ENCODE data around the gene RAD18. TPM values are rescaled to one million over a fixed set of nuclear protein-coding genes. Genes with fewer than 3 reads are reported as not detected.

RAD18 gene
- total RNA-seq, 3 donors from 2014 or later (not counting 1 experiment from before 2014, with no cell fraction given) = 19.8 to 23.3 (median 22.5) TPM

GRCh38 chr3:8981296-8981695 is 18.0 kb upstream of the RAD18 start:
- WGBS (ENCODE audit: insufficient coverage) = 81% methylated on average over 9 of the region's 9 CpGs
- TF ChIP-seq, protein P1, sequence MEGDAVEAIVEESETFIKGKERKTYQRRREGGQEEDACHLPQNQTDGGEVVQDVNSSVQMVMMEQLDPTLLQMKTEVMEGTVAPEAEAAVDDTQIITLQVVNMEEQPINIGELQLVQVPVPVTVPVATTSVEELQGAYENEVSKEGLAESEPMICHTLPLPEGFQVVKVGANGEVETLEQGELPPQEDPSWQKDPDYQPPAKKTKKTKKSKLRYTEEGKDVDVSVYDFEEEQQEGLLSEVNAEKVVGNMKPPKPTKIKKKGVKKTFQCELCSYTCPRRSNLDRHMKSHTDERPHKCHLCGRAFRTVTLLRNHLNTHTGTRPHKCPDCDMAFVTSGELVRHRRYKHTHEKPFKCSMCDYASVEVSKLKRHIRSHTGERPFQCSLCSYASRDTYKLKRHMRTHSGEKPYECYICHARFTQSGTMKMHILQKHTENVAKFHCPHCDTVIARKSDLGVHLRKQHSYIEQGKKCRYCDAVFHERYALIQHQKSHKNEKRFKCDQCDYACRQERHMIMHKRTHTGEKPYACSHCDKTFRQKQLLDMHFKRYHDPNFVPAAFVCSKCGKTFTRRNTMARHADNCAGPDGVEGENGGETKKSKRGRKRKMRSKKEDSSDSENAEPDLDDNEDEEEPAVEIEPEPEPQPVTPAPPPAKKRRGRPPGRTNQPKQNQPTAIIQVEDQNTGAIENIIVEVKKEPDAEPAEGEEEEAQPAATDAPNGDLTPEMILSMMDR (IDR thresholded peaks at IDR 0.05) = no peak
- no peak for ATAC-seq

GRCh38 chr3:8980756-8981257 is 17.5 kb upstream of the RAD18 start:
- Histone ChIP-seq H3K27me3 (ENCODE audit: control insufficient read depth, insufficient read depth, low read length) (no peaks in the 10 kb centered on the region), H3K4me3 (ENCODE audit: low read length) (no peak overlapping the region), H3K4me1 (ENCODE audit: control insufficient read depth, insufficient read depth, low read length) (no peaks in the 10 kb centered on the region), H3K27ac (ENCODE audit: low read length) (no peak overlapping the region), H3K36me3 (ENCODE audit: control insufficient read depth, insufficient read depth, low read length) (no peaks in the 10 kb centered on the region), H3K9me3 (ENCODE audit: control insufficient read depth, insufficient read depth, low read length) (no peaks in the 10 kb centered on the region)
- TF ChIP-seq, protein P1 (IDR thresholded peaks at IDR 0.05) = no peak
- Mint-ChIP-seq H3K9me3 (peaks cover 2% of the 10 kb centered on the region in 2 donors), H3K4me3 (no peak overlapping the region), H3K36me3 (no peaks in the 10 kb centered on the region), H3K27ac (no peak overlapping the region), H3K4me1 (no peaks in the 10 kb centered on the region), H3K27me3 (ENCODE audit: low read depth in 2 of 2) (peaks cover 14 to 19% of the 10 kb centered on the region in 2 donors)
- ATAC-seq = no peak
- 83% methylated on average over 6 of the region's 6 CpGs for WGBS (ENCODE audit: insufficient coverage)
- intact Hi-C loops (cut with micrococcal nuclease) = no loop called here
- DNase-seq = no peak

More at GRCh38 chr3:8981296-8981695, 18.0 kb upstream of the RAD18 start:
- no peak for DNase-seq
- no peaks in the 10 kb centered on the region for H3K4me1 Mint-ChIP-seq
- Histone ChIP-seq H3K4me1 (ENCODE audit: control insufficient read depth, insufficient read depth, low read length) (no peaks in the 10 kb centered on the region), H3K27me3 (ENCODE audit: control insufficient read depth, insufficient read depth, low read length) (no peaks in the 10 kb centered on the region), H3K4me3 (ENCODE audit: low read length) (no peak overlapping the region), H3K36me3 (ENCODE audit: control insufficient read depth, insufficient read depth, low read length) (no peaks in the 10 kb centered on the region), H3K27ac (ENCODE audit: low read length) (no peak overlapping the region), H3K9me3 (ENCODE audit: control insufficient read depth, insufficient read depth, low read length) (no peaks in the 10 kb centered on the region)
- intact Hi-C loops (cut with micrococcal nuclease) = no loop called here
- peaks cover 2% of the 10 kb centered on the region in 2 donors for H3K9me3 Mint-ChIP-seq
- H3K27ac Mint-ChIP-seq = no peak overlapping the region
- peaks cover 14 to 19% of the 10 kb centered on the region in 2 donors for H3K27me3 Mint-ChIP-seq (ENCODE audit: low read depth in 2 of 2)
- H3K4me3 Mint-ChIP-seq = no peak overlapping the region
- no peaks in the 10 kb centered on the region for H3K36me3 Mint-ChIP-seq

DNA sequence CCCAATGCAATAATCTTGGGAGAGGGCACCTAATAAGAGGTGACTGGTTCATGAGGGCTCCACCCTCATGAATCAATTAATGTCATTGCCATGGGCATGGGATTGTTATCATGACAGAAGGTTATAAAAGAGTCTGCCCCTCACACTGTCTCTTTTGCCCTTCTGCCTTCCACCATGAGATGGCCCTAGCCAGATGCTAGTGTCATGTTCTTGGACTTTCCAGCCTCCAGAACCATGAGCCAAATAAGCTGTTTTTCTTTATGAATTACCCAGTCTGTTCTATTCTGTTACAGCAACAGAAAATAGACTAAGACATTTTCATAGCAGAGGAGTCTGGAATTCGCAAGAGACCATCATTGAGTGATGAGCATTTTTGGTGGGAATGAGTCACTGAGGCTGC is 16.0 kb upstream of the RAD18 start:
- Histone ChIP-seq H3K27ac (ENCODE audit: low read length) (no peak overlapping the region), H3K4me3 (ENCODE audit: low read length) (no peak overlapping the region), H3K4me1 (ENCODE audit: control insufficient read depth, insufficient read depth, low read length) (no peaks in the 10 kb centered on the region), H3K36me3 (ENCODE audit: control insufficient read depth, insufficient read depth, low read length) (no peaks in the 10 kb centered on the region), H3K27me3 (ENCODE audit: control insufficient read depth, insufficient read depth, low read length) (no peaks in the 10 kb centered on the region), H3K9me3 (ENCODE audit: control insufficient read depth, insufficient read depth, low read length) (no peaks in the 10 kb centered on the region)
- TF ChIP-seq, protein P1 (IDR thresholded peaks at IDR 0.05) = no peak
- ATAC-seq (no peak), DNase-seq (no peak)
- intact Hi-C loops (cut with micrococcal nuclease) = no loop called here
- Mint-ChIP-seq H3K27ac (no peak overlapping the region), H3K4me3 (no peak overlapping the region), H3K36me3 (no peaks in the 10 kb centered on the region), H3K9me3 (peaks cover 2% of the 10 kb centered on the region in 2 donors), H3K4me1 (no peaks in the 10 kb centered on the region), H3K27me3 (ENCODE audit: low read depth in 2 of 2) (peaks cover 17 to 19% of the 10 kb centered on the region in 2 donors)
- no CpG with 5 or more reads among the region's 1 CpG for WGBS (ENCODE audit: insufficient coverage)

DNA sequence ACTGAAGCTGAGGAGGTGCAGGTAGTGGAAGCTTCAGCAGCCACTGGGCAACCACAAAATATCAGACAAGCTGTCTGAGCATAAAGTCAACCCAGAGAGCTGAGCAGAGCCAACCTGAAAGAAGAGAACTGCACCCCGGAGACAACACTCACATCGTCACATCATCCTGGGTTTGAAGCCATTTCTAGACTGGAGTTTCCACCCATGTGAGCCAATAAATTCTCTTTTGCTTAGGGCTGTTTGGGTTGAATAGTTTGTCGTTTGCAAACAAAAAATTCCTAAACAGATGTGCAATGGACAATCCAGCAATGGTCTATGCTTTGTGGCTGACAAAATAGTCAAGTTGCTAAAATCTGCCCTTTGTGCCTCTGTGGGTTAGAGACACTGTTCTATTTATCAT is 15.3 kb upstream of the RAD18 start:
- Histone ChIP-seq H3K27ac (ENCODE audit: low read length) (no peak overlapping the region), H3K4me1 (ENCODE audit: control insufficient read depth, insufficient read depth, low read length) (no peaks in the 10 kb centered on the region), H3K27me3 (ENCODE audit: control insufficient read depth, insufficient read depth, low read length) (no peaks in the 10 kb centered on the region), H3K36me3 (ENCODE audit: control insufficient read depth, insufficient read depth, low read length) (no peaks in the 10 kb centered on the region), H3K4me3 (ENCODE audit: low read length) (no peak overlapping the region), H3K9me3 (ENCODE audit: control insufficient read depth, insufficient read depth, low read length) (no peaks in the 10 kb centered on the region)
- H3K27me3 Mint-ChIP-seq (ENCODE audit: low read depth in 2 of 2) = peaks cover 17 to 19% of the 10 kb centered on the region in 2 donors
- no peak overlapping the region for H3K4me3 Mint-ChIP-seq
- H3K9me3 Mint-ChIP-seq = peaks cover 2% of the 10 kb centered on the region in 2 donors
- 90% methylated on average over 3 of the region's 3 CpGs for WGBS (ENCODE audit: insufficient coverage)
- TF ChIP-seq, protein P1 (IDR thresholded peaks at IDR 0.05) = no peak
- H3K36me3 Mint-ChIP-seq = no peaks in the 10 kb centered on the region
- no peak overlapping the region for H3K27ac Mint-ChIP-seq
- H3K4me1 Mint-ChIP-seq = no peaks in the 10 kb centered on the region
- intact Hi-C loops (cut with micrococcal nuclease) = no loop called here
- DNase-seq (no peak), ATAC-seq (no peak)

Measured in natural killer cell (primary cell).